NCI-H510A (cell line): Measurements from ENCODE around the gene NCAN.

Source experiments
- DNase-seq: peaks from one replicate; lab custom pipeline; 2025; lab: John Stamatoyannopoulos, UW

NCAN gene

DNA sequence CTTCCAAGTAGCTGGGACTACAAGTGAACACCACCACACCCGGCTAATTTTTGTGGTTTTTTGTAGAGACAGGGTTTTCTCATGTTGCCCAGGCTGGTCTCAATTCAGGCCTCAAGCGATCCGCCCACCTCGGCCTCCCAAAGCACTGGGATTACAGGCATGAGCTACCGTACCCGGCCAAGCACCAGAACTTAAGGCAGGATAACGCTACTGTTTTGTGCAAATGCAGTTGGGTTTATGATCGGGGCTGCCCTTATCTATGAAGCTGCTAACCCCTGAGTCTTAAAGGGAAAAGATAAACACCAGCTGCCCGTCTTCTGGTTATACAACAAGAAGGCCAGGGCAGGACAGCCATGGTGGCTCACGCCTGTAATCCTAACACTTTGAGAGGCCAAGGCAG, 73.9 kb downstream of the NCAN start:
- DNase-seq = no peak

- no peak for DNase-seq
These were observed 80.8 kb downstream of the NCAN start for GRCh38 chr19:19292607-19293006.

- no peak for DNase-seq
These were observed 83.2 kb downstream of the NCAN start for GRCh38 chr19:19294914-19295313.

- DNase-seq = no peak
These were observed 85.4 kb downstream of the NCAN start for GRCh38 chr19:19296953-19297689.

GRCh38 chr19:19297759-19298158, 86.0 kb downstream of the NCAN start:
- no peak for DNase-seq

DNA sequence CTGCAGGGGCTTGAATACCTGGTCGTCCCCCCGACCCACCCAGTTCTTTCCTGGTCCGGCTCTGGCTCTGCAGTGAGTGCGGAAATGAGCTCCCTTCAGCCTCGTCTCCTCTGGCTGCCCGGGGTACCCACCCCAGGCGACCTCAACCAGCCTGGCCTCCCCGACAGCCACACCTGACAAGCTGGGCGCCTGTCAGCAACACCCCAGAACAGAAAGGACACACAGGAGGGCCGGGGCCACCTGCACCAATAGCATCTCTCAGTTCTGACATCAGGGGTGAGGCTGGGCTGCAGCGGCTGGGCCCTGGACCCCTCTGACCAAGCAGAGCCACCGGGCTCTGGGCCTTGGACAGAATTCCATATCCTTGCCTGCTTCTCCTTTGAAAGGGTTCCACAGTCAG, 88.9 kb downstream of the NCAN start:
- DNase-seq = no peak
